NCI-H2029 treated with DMSO at 0.1 percent for 48 hours (cell line): ENCODE results near the gene PDE6D.

Experiments used
- DNase-seq: peaks from one replicate; lab custom pipeline; 2025; lab: John Stamatoyannopoulos, UW

Gene PDE6D

DNA sequence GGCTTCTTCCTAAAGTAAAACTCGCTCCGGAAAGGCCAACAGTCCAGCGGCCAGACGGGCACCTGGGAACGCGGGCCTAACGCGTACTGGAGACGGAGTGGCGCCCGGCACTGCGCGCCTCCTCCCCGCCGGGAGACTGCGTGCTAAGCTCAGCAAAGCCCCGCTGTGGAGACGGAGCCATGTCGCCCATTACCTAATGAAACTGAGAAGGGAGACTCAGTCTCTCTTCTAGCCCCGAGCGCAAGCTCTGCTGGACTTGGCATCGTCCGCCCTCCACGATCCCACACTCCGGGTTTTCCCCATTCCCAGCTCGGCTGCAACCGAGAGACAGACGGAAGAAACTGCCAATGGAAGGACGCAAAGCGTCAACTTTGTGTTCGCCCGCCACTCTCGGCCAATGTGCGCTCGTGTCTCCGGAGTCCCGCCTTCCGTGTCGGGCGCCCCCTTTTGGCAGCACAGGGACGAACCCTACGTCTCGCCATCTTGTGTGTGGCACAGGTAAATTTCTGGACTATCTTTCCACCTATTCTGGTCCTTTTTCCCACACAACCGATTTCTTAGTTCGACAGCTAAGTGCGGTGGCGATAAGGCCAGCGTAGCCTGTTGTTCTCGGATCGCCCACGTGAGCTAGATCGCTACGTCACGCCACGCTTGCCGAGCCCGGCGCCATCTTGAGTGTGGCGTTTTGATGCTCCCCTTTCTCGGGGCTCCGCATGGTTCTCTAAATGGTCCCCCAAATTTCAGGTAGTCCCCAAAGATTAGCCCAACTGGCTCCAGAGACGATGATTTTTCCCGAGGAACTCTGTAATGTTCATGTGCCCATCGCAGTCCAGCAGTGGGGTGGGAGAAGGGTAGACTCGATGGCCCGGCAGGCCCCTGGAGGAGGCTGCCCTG lies 74.1 kb downstream of the PDE6D start:
- peak; percentile 84 for DNase-seq

DNA sequence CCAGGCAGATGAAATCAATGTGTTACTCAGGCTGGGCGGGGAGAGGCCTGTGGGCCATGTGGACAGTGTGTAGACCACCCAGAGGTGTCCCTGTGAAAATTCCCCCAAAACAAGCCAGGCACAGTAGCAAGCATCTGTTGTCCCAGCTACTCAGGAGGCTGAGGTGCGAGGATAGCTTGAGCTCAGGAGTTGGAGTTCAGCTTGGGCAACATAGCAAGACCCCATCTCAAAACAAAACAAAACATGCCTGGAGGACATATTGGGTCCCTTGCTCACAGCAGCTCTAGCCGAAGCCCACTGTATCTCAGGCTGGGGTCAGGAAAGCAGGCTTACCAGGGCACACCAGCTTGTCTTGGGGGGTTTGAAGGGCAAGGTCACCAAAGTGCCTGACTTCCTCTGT lies 77.1 kb downstream of the PDE6D start:
- no peak for DNase-seq

DNA sequence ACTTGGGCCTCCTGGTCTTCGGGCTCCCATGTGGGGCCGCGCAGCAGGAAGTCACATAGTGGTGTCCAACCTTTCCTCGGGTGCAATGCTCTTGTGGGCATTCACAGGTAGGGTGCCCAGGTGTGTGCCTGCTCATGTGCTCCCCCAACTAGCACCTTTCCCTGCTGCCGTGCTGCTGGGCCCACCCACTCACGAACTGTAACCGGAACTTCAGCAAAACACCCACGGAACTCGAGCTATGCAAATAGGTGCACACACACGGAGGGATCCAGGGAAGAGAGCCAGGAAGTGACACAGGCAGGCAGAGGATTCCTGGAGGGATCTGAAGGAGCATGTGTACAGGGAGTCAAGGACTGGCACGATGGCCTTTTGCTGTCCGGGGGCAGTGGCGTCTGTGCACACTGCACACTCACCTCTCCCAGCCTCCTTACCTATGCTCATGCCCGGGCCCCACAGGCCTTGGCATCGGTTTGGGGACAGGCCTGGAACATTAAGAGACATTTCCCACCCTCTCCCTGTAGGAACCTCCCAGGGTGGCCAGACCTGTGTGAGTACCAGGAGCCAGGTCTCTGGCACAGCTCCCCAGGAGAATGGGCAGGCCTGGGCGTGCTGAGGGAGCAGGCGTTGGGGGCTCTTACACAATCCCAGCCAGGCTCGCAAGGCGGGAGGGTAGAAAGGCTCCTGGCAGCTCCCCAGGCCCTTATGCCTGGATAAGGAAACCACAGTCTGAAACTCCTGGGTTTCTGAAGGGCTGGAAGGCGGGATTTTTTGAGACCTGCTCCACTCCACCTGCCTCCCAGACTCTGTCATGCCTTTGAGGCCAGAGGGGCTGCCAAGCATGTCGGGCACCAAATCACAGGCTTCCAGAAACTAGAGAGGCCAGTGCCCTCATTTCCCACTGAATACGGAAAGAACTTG lies 79.4 kb downstream of the PDE6D start:
- peak; percentile 51 for DNase-seq

DNA sequence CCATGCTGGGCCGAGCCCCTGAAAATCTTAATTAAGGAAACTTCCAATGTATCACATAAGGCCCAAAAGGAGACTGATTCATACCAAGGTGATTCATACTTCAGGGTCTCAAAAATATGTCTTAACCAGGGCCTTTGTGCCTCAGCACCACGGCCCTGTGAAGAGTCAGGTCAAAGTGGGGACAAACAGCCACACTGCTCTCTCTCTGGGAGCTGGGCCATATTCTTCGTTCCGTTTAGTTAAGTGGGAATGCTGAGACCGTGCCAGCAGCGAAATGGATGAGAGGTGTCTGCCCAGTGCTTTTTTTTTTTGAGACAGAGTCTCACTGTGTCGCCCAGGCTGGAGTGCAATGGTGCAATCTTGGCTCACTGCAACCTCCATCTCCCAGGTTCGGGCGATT lies 82.1 kb downstream of the PDE6D start:
- DNase-seq: no peak

DNA sequence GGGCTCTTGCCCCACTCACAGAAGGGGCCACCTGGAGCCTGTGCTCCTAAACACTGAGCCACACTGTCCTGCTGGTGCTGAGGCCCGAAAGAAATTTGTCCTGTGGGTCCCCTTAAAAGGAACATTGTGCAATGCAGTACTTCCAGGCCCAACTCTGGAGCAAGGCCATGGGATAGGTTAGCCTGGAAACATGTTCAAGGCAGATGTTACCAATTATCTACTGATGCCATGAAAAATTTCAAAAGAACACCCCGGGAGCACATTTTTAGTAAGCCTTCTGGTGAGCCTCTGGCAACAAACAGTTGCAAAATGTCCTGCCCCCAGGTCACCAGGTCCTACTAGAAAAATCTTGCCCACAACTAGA lies 85.1 kb downstream of the PDE6D start:
- no peak for DNase-seq

DNA sequence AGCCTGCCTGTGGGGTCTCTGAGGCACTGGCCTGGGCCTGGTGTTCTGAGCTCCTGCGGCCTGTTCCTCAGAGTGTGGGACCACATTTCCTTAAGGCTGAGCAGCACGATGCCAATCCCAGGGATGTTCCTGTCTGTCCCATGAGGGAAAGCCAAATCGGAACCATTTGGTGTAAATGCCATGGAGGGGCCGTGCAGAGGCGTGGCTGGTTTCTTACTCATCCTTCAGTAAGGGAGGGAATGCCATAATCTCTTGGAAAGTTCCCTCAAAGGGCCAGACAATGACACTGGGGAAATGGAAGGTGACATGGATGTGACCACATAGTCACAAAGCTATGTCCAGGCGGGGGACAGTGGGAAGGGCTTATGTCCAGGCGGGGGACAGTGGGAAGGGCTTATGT lies 87.1 kb downstream of the PDE6D start:
- no peak for DNase-seq

DNA sequence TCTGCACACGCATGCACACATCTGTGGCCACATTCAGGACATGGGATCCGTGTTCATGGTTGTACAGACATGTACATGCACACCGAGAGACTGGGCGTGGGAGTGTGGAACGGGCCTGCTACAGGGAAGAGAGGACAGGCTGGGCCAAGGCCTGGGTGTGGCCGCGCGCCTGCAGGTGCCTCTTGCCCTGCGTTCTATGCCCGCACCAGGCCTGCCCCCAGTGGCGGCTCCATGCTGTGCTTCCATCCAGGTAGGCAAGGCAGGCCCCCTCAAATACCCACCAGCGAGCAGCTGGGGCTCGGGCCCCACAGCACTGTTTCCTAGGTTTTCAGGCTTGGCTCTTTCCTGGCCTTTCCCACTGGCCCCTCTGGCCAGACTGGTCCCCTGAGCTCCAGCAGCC lies 88.2 kb downstream of the PDE6D start:
- no peak for DNase-seq

DNA sequence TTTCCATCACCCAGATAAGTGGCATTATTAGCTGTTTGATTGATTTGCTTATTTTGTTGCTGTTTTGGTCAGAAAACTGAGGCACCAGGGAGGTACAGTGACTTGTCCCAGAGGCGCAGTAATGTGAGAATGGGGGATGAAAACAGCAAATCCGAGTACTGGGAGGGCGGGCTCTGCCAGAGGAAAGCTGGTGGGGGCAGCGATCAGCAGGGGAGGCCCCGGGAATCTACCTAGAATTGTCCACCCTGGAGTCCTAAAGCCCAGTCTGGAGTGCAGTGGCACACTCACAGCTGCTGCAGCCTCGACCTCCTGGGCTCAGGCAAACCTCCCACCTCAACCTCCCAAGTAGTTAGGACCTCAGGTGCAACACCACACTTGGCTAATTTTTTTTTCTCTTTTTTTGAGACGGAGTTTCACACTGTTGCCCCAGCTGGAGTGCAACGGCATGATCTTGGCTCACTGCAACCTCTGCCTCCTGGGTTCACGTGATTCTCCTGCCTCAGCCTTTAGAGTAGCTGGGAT lies 89.8 kb downstream of the PDE6D start:
- DNase-seq: no peak

DNA sequence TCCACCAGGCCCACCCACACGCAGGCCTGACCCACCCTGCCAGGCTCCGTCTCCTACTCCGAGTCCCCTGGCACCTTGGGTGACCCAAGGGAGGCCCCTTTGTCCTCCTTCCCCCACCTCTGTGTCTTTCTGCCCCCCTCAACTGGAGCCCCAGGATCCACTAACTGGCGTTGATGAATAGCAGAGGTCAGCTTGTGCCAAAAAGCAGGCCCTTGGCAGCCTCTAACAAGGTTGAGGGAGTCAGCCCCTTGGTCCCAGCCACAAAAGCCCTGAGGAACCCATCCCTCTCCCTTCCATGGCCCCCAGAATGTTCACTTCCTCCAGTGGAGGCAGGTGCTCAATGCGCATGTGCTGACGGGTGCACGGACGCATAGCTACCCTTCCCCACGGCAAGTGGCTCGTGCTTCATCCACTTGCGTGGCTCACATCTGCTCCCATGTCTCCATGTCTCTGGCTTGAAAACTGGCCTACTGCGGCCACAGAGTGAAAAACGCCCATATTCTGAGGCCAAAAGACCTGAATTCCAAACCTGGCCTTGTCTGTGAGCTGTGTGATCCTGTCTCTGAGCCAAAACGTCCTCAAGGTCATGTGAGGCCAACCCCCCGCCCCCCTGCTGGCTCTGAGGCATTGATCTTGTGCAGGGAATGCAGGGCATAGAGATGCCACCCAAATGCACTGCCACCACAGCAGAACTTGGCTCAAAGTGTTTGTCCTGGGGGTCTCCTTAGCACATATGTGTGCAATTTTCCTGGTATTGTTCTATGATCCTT lies 91.8 kb downstream of the PDE6D start:
- DNase-seq: no peak

DNA sequence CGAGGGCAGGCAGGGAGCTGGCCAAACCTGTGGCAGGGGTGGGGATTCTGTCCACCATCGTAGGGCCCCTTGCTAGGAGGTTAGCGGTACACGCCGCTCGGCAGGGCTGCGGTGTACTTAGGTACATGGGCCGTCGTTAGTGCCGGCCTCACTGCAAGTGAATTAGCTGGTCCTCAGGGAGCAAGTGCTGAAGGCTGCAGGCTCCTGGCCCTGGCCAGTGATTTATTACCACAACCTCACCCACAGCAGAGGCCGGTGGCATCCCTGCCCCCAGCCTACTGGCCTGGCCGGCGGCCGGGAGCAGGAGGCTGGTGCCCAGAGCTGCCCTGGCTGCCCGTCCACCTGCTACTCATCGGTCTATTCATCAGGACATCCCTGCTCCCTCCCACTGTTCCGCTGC lies 92.4 kb downstream of the PDE6D start:
- no peak for DNase-seq

DNA sequence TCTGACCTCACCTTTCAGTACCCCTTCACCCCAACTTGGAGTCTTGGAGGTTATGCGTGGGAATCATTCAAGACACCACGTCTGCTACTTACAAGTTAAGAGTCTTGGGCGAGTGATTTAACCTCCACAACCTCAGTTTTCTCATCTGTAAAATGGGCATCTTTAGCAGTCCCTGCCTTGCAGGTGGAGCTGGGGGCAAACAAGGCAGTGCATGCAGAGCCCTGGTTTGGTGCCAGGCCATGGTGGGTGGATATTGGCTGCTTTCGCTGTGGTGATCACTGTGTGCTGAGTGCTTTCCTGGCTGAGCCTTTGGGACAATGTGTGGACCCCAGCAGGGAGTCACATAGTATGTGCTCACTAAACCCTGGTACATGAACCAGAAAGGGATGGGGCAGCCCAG lies 93.1 kb downstream of the PDE6D start:
- DNase-seq: no peak

DNA sequence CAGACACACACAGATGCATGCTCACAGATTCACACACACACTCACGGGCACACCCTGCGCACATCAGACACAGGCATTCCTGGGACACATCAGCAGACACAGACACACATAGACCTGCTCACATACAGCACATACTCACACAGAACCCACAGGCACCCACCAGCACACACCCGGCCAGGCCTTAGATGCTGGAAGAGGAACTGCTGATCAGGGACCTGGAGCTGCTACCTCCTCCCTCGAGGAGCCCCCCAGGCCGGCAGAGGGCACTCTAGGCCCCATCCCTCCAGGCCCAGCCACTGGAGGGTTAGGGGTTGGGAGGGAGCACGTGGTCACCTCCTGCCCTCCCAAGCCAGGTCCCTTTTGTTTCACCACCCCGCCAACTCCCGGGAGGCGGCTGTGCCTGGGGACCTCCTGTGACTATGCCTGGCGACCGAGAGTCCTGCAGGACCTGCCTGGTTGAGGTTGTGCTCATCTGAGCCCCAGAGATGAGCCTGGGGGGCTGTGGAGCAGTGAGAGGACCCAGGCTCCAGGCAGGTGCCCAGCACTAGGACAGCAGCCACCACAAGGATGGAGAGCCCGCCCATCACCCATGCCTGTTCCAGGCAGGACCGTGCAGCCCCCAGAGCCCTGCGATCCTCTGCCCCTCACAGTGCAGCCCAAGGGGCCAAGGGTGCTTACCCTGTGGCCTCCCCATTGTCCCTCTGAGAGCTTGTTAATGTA lies 93.8 kb downstream of the PDE6D start:
- DNase-seq: no peak

DNA sequence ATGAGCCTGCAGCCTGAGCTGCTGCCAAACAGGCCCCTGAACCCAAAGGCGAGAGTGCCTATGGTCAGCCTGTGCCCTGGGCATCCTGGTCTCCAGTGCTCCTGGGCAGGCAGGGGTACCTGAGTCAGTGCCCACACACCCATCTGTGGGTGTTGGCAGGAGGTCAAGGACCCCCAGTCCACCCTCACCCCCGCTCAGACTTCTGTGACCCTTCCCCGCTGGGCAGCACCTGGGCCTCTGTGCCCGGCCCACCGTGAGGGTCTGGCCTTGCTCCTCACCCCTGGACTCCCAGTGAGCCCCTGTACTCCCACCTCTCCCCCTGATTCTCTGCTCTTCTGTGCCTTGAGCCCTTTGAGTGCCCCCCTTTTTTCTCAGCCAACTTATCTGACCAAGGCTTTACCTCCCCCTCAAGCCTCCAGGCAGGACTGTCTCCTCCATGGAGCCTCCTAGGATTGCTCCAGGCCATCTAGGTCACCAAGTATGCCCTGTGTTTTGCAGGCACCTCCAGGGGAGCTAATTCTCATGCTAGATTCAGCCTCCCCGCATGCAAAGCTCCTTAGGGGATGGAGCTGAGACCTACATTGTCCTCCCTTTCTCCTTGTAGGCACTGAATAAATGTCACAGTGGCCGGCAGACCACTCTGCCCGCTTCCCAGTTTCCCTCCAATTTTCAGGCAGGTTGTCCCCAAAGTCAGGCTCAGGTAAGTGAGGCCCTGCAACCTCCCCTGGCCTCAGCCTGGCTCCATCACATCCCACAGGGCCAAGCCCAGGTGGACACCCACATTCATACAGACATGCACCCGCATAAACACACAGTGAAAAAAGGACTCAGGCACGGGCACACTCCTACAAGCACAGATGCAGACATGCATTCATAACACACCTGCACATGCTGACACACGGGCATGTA lies 94.6 kb downstream of the PDE6D start:
- DNase-seq: no peak

DNA sequence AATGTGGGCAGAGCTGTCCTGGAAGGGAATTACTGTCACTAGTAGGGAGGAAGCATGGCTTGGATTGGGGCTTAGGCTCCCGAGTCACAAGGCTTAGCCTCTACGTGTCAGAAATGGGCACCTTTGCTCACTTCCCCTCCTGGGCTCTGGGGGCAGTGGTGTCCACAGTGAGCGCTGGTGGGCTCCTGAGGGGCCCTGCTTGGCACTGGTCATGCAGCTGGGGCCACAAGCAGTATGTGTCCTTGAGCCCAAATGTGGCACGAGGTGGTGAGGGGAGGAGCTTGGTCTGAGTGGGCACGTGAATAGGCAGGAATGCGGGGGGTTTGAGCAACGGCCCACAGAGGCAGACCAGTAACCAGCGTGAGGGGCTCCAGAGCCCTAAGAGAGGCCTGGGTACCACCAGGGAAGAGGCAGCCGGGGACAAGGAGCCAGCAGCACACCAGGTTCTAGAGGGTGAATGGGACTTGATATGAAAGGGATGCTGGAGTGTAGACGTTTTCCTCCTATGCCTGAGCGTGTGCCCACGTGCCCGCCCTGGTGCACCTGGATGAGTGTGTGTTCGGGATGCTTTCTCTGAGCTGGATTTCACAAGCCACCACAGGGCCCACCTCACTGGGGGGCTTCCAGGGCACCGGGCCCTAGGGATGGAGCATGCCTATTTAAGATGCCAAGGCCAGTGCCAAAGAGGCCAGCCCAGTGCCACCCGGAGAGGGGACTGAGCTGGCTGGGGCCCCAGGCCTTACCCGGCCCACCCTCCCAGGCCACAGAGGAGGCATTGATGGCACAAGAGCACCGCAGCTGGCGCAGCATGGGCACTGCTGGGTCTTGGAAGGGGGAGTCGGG lies 95.5 kb downstream of the PDE6D start:
- DNase-seq: no peak

DNA sequence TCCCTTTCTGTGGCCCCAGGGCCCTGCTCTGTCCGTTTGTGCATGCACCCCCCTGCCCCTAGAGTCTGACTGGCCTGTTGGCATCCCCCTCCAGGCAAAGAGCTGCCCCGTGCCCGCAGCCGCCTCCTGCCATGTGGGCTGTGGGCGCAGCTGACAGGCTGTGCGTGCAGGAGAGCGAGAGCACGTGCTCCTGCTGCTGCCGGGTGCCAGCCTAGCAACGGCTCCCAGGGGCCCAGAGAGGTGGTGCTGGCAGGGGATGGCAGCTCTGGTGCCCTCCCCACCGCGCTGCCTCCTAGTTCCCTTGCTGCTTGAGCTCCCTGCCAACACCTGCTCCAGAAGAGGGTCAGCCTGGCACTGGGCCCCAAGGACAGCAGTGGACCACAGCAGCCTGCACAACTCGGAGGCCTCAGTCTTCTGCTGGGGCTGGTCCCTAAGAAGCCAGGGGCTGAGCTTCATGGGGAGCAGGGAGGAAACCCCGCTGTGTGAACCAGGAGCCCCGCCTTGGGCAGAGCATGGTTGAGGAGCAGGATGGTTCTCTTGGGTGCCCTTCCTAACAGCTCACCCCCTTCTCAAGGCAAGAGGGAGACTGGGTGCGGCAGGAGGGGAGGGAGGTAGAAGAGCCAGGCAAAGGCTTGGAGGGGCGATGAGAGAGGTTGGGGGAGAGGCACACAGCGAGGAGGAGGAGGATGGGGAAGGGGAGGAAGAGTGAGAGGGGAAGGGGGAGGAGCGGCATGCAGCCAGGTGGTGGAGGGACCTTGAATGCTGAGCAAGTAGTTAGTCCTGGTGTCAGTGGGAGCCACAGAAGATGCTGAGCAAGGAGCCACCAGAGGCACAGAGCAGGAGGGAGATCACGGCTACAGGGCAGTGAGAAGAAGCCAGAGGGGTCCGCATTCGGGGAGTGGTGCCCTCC lies 96.5 kb downstream of the PDE6D start:
- no peak for DNase-seq

DNA sequence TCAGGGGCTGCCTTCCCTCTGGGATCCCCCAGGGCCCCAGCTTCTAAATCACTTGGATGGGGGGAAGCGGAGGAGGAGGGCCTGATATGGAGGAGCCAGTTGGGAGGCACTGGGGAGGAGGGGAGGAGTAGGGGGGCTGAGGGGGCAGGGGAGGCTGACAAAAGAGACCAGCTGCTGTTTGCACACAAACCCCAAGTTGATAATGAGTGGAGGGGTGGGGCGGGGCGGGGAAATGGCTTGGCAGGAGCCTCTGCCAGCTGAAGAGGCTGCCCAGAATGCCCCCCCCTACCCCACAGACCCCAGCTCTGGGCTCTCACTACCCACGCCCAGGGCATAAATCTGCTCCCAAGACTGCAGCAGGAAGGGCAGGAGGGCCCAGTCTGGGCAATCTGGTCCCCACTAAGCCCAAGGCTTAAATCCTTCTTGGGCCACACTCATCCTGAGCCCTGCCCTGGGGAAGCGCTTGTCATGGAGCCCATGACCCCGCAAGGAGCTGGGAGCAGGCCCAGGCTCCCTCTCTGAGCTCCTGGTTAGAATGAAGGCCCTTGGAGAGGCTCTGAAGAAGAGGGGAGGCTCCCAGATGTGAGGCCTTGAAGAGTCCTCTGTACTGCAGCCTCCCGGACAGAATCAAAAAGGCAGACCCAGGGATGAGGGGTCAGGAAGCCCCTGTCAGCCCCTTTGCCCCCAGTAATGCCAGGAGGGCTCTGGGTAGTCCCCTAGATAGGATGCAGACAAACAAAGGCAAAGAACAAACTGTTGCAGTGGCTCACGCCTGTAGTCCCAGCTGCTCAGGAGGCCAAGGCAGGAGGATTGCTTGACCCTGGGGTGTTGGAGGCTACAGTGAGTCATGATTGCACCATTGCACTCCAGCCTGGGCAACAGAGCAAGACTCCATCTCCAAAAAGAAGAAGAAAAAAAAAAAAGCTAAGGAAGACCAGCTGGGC lies 97.5 kb downstream of the PDE6D start:
- DNase-seq: no peak

DNA sequence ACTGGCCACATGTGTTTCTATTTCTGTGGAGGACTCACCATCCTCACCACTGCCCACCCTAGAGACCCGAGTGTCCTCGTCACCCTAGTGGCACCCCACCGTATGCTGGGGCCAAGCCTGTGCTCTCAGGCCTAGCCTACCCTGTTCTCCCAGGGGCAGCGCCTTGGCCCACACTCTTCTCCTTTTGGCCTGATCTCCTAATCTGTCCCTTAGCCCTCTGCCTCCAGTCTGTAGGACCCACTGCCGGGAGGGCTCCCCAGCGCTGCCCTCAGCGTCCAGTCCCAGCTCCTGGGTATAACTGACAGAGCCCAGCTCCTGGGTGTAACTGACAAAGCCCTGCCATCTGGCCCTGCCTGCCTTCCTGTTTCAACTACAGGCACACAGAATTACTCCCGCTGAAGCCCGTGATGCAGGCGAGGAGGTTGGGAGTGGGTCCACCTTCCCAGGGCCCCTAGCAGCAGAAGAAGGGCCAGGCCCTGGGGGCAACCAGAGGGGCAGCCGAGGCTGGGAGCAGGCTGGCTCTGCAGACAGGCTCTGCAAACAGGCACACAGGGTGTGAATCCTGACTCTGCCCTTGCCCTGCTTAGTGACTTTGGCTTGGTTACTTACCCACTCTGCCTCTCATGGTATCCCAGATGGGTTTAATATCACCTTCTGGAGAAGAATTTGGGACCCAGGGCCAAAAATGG lies 98.3 kb downstream of the PDE6D start:
- DNase-seq: no peak
